HepG2 (cell line): ENCODE results near the gene C22orf15. TPM values are rescaled to one million over a fixed set of nuclear protein-coding genes. Genes with fewer than 3 reads are reported as not detected.
A peak's percentile ranks its signal among the peaks of the same experiment; 100 is the strongest.

Experiments
- ATAC-seq: fragments of 200-7000 bp; cut with Tn5 transposase; 3 replicates; pipeline ENCODE4 v1.9.1; 2020; ENCODE audit warnings: mild to moderate bottlenecking, moderate library complexity
- BruUV-seq: library from RNA; stranded (reverse); fragments of 400-500 nt; replicated peaks from 2 replicates; lab custom pipeline; 2021; lab: Mats Ljungman, UMichigan
- CTCF ChIA-PET: fragments of 300-600 bp; formaldehyde crosslinking; extraction: SDS; loops from one replicate; lab custom pipeline; 2021; ENCODE audit warnings: low total read pairs, inconsistent platforms, low intra/inter-chr PET ratio; lab: Yijun Ruan, JAX
- POLR2A ChIA-PET: fragments of 350-600 bp; sonication (Branson Sonifier 250); formaldehyde crosslinking; loops from one replicate; lab custom pipeline; 2020; ENCODE audit warnings: antibody characterized with exemption, inconsistent platforms; lab: Yijun Ruan, JAX
- DNase-seq: peaks from one replicate; pipeline ENCODE4 v3.0.0-alpha.2; 2015; ENCODE audit warnings: low spot score
- FAIRE-seq: peaks from 3 replicates; lab custom pipeline; 2011; peaks lifted over from hg19 to GRCh38; lab: Jason Lieb, UNC
- H2AFZ ChIP-seq: one replicate; pipeline ENCODE4 v1.6.1; 2011; ENCODE audit warnings: low read length, inconsistent platforms
- H3K27ac ChIP-seq: fragments of 300-600 bp; 3 replicates; pipeline ENCODE4 v1.8.0; 2011; ENCODE audit warnings: mixed run types, mild to moderate bottlenecking, mixed read lengths, low read length, inconsistent platforms; ENCODE audit not compliant: insufficient read depth; ENCODE audit errors: extremely low read length
- H3K27me3 ChIP-seq, 2 experiments: fragments of 200-600 bp in 1 of 2; 2 replicates in 1 of 2; 3 replicates in 1 of 2; pipeline versions ENCODE4 v1.6.0 to v1.8.0; 2011; ENCODE audit warnings: low read length in 2 of 2, mild to moderate bottlenecking in 2 of 2, moderate library complexity in 2 of 2, inconsistent platforms in 1 of 2; ENCODE audit not compliant: insufficient read depth in 2 of 2, control insufficient read depth in 1 of 2
- H3K36me3 ChIP-seq, 2 experiments: fragments of 200-600 bp in 1 of 2; replicated peaks in 1 of 2; 2 replicates in 1 of 2; 3 replicates in 1 of 2; pipeline versions ENCODE4 v1.5.1 to v1.8.0; 2011; ENCODE audit warnings: low read length in 2 of 2, inconsistent platforms in 1 of 2; ENCODE audit not compliant: insufficient read depth in 2 of 2, control insufficient read depth in 1 of 2
- H3K4me1 ChIP-seq: 2 replicates; pipeline ENCODE4 v1.5.1; 2012; ENCODE audit warnings: low read length, inconsistent platforms; ENCODE audit not compliant: insufficient read depth
- H3K4me2 ChIP-seq: 2 replicates; pipeline ENCODE4 v1.6.0; 2011; ENCODE audit warnings: low read depth, low read length, inconsistent platforms
- H3K4me3 ChIP-seq, 3 experiments: fragments of 200-600 bp in 1 of 3; sonication (generic), shearing (Covaris generic) in 1 of 3; replicated peaks in 1 of 3; 2 replicates each; pipeline ENCODE4 v1.5.1; 2011 to 2016; ENCODE audit warnings: low read length in 3 of 3, inconsistent platforms in 2 of 3, low read depth in 2 of 3, mild to moderate bottlenecking in 2 of 3, control low read depth in 1 of 3, mixed read lengths in 1 of 3; ENCODE audit not compliant: insufficient read depth in 1 of 3
- H3K79me2 ChIP-seq: one replicate; pipeline ENCODE4 v1.6.1; 2011; ENCODE audit warnings: low read length, inconsistent platforms; ENCODE audit not compliant: insufficient read depth
- H3K9ac ChIP-seq: 2 replicates; pipeline ENCODE4 v1.6.0; 2011; ENCODE audit warnings: mild to moderate bottlenecking, low read depth, low read length, inconsistent platforms; ENCODE audit not compliant: insufficient read depth
- H3K9me3 ChIP-seq: 2 replicates; pipeline ENCODE4 v1.5.1; 2012; ENCODE audit warnings: mild to moderate bottlenecking, low read length
- H4K20me1 ChIP-seq: 2 replicates; pipeline ENCODE4 v1.6.0; 2011; ENCODE audit warnings: inconsistent platforms, mild to moderate bottlenecking, low read length, moderate library complexity; ENCODE audit not compliant: insufficient read depth
- AGO2 ChIP-seq: fragments of 200-400 bp; formaldehyde crosslinking; optimal IDR thresholded peaks from 2 replicates; pipeline ENCODE3; 2017; ENCODE audit warnings: mild to moderate bottlenecking, low read depth, low read length, moderate library complexity
- FOSL2 ChIP-seq: sonication (generic); formaldehyde crosslinking; IDR thresholded peaks from 2 replicates; pipeline ENCODE4 v1.4.0; 2020; ENCODE audit warnings: missing genetic modification reagents
- HNRNPL ChIP-seq: fragments of 200-400 bp; formaldehyde crosslinking; IDR thresholded peaks from 2 replicates; pipeline ENCODE4 v1.6.1; 2017; ENCODE audit warnings: mild to moderate bottlenecking, low read depth, low read length
- TP53 ChIP-seq: sonication (generic); formaldehyde crosslinking; conservative IDR thresholded peaks from 2 replicates; pipeline ENCODE4 v1.4.0; 2020; ENCODE audit warnings: missing genetic modification reagents
- YEATS4 ChIP-seq: sonication (generic); formaldehyde crosslinking; IDR thresholded peaks from 2 replicates; pipeline ENCODE4 v1.4.0; 2020; ENCODE audit warnings: missing genetic modification reagents, borderline replicate concordance
- ZC3H13 ChIP-seq: sonication (generic); formaldehyde crosslinking; IDR thresholded peaks from 2 replicates; pipeline ENCODE4 v1.8.1; 2023; ENCODE audit warnings: mild to moderate bottlenecking, missing genetic modification reagents, moderate library complexity
- ZNF326 ChIP-seq: sonication (generic); formaldehyde crosslinking; IDR thresholded peaks from 2 replicates; pipeline ENCODE4 v1.4.0; 2020; ENCODE audit warnings: missing genetic modification reagents, borderline replicate concordance
- WGBS: methylation state at CpG from one replicate; pipeline ENCODE4 v1.1.6; 2017; ENCODE audit warnings: low lambda C conversion rate; 5-methylcytosine and 5-hydroxymethylcytosine counted together
- in situ Hi-C: cut with HindIII; loops from 2 replicates; pipeline ENCODE4 v1.10.0; 2017; ENCODE audit warnings: low pct_unique_long_range_greater_than_20kb; ENCODE audit not compliant: extremely low pct_ligation_motif_present
- intact Hi-C: fragments of 100-400 bp; cut with micrococcal nuclease; formaldehyde crosslinking; loops from one replicate; pipeline ENCODE4 v1.10.0; 2022; ENCODE audit not compliant: unreplicated experiment
- polyA plus RNA-seq, 8 experiments: library from polyadenylated mRNA; depleted of rRNA in 3 of 8; stranded (reverse) in 7 of 8; unstranded in 1 of 8; fragments of >200 nt; fragmentation: Illumina TruSeq in 4 of 8; extraction: Trizol in 4 of 8; gene quantifications; 2 replicates each; pipeline versions ENCODE4 v1.2.1 to v1.2.3, GENCODE V29; 2011 to 2016; ENCODE audit warnings: low read depth in 4 of 8, missing spikeins in 1 of 8, mixed read lengths in 1 of 8; ENCODE audit not compliant: insufficient read depth in 1 of 8
- total RNA-seq, 5 experiments: library from RNA; depleted of rRNA; stranded (reverse); fragments of >200 nt; fragmentation: Illumina TruSeq; extraction: Trizol; gene quantifications; 2 replicates each; pipeline ENCODE4 v1.2.3, GENCODE V29; 2016; ENCODE audit warnings: low read depth in 1 of 5
- TF ChIP-seq, protein P1 (sequence below): sonication (generic); formaldehyde crosslinking; IDR thresholded peaks from 2 replicates; pipeline ENCODE4 v1.4.0; 2020; ENCODE audit warnings: missing genetic modification reagents

Gene C22orf15
- total and polyA plus RNA-seq, 2 of the 13 experiments (the other 11 are each of a cell fraction or from before 2014, with no cell fraction given) = not detected

DNA sequence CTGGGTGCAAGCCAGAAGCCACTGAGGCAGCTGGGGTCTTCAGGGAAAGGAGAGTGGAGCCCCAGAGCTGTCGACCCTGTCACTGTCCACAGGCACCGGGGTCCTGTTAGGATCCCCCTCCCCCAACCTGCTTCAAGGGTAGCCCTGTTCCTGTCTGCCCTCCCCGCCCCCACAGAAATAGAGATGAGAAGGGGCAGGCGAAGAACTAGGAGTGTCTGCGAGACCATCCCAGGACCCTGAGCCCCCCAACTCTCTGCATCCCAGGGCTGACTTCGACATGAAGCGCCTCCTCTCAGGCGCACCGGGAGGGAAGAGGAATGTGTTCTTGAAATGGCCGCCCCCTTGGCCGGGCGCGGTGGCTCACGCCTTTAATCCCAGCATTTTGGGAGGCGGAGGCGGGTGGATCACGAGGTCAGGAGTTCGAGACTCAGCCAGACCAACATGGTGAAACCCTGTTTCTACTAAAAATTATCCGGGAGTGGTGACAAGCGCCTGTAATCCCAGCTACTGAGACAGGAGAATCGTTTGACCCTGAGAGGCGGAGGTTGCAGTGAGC is 11.3 kb upstream of the C22orf15 start (continued):
- TF ChIP-seq, protein P1, sequence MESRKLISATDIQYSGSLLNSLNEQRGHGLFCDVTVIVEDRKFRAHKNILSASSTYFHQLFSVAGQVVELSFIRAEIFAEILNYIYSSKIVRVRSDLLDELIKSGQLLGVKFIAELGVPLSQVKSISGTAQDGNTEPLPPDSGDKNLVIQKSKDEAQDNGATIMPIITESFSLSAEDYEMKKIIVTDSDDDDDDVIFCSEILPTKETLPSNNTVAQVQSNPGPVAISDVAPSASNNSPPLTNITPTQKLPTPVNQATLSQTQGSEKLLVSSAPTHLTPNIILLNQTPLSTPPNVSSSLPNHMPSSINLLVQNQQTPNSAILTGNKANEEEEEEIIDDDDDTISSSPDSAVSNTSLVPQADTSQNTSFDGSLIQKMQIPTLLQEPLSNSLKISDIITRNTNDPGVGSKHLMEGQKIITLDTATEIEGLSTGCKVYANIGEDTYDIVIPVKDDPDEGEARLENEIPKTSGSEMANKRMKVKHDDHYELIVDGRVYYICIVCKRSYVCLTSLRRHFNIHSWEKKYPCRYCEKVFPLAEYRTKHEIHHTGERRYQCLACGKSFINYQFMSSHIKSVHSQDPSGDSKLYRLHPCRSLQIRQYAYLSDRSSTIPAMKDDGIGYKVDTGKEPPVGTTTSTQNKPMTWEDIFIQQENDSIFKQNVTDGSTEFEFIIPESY = peak; percentile 78
- TF ChIP-seq ZNF326 (CRISPR knock-in tag) = no peak

DNA sequence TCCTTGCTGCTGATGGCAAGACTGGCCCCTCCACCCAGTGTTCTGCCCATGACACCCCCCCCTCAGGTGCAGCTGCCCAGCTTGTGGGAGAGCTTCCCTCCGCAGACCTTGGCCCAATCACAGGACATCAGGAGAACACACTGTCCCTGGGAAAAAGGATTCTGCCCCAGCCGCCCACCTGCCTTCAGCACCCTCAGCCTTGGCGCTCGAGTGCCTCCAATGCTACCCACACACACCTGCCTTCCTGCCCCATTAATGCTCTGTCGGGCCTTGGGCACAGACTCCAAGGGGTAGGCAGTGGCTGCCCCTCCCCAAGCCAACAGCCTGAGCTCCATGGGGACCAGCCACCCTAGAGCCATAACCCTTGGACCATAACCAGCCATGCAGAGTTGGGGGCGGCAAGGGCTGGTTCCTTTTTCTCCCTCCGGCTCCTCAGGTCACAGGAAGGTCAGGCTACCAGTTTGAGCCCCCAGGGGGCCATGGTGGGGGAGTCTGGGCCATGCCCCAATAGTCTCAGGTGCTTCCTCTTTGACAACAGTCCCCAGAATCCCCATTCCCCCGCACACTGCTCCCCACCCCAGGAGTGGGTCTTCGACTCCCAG is 10.6 kb upstream of the C22orf15 start:
- Histone ChIP-seq H3K4me3 (no peak overlapping the region), H3K4me1 (peaks cover 23% of the 10 kb centered on the region), H2AFZ (no peak overlapping the region), H3K79me2 (peaks cover 7% of the 10 kb centered on the region), H3K27ac (no peak overlapping the region), H3K9ac (no peak overlapping the region), H3K9me3 (no peaks in the 10 kb centered on the region), H4K20me1 (no peaks in the 10 kb centered on the region), H3K4me2 (peak overlapping the region; percentile 87; the same call in 1 of the 2 replicates), H3K36me3 (no peaks in the 10 kb centered on the region), H3K27me3 (no peaks in the 10 kb centered on the region; a peak in 1 of 5 replicates)
- no peak for ATAC-seq
- 93% methylated on average over 6 of the region's 9 CpGs for WGBS
- POLR2A ChIA-PET = interaction anchor here (1.5 to 4.9 kb wide), 2 partner anchors 13 to 35 kb away, joined by 6 to 52 read pairs; partner anchors contain the start of genes C22orf15 and CHCHD10
- TF ChIP-seq HNRNPL = 0 out of 2 replicates have a peak, but pooled peaks have one; percentile 20
- no peak for TF ChIP-seq TP53 (CRISPR knock-in tag)
- TF ChIP-seq AGO2 = peak; percentile 26
- no peak for TF ChIP-seq FOSL2 (CRISPR knock-in tag)
- TF ChIP-seq ZC3H13 (CRISPR knock-in tag) = peak; percentile 63; the same call in 1 of the 2 replicates
- TF ChIP-seq YEATS4 (CRISPR knock-in tag) = no peak
- CTCF ChIA-PET = no interaction called here
- intact Hi-C loops (no loop called here), in situ Hi-C loops (no loop called here)
- no peak for DNase-seq
- BruUV-seq = no TSS peak
- FAIRE-seq = no peak
